Stomach (tissue), 9 donors: ENCODE data around the gene NME7. TPM values are rescaled to one million over a fixed set of nuclear protein-coding genes. Genes with fewer than 3 reads are reported as not detected.

Experiments
- DNase-seq, 2 donors: peaks; one replicate each; pipeline versions ENCODE4 v3.0.0 to v3.0.0-alpha.2; 2013 to 2019
- H3K27ac ChIP-seq, 5 donors: fragments of 200-600 bp in 4 of 5; sonication (generic) in 4 of 5; one replicate each; pipeline ENCODE4 v1.5.1; 2013 to 2019; ENCODE audit warnings: mild to moderate bottlenecking in 1 of 5, moderate library complexity in 1 of 5
- H3K27me3 ChIP-seq, 3 donors: fragments of 200-600 bp; sonication (generic); one replicate each; pipeline ENCODE4 v1.5.1; 2017 to 2019; ENCODE audit warnings: mixed run types in 1 of 3
- H3K36me3 ChIP-seq, 4 donors: fragments of 200-600 bp; sonication (generic); 1 replicate in 3 of 4; 2 replicates in 1 of 4; pipeline ENCODE4 v1.5.1; 2016 to 2019
- H3K4me1 ChIP-seq, 4 donors: fragments of 200-600 bp; sonication (generic); one replicate each; pipeline ENCODE4 v1.5.1; 2016 to 2019
- H3K4me3 ChIP-seq, 4 donors: fragments of 200-600 bp; sonication (generic) in 3 of 4; one replicate each; pipeline ENCODE4 v1.5.1; 2016 to 2019; ENCODE audit warnings: mild to moderate bottlenecking in 1 of 4
- H3K9me3 ChIP-seq, 4 donors: fragments of 200-600 bp; sonication (generic); one replicate each; pipeline ENCODE4 v1.5.1; 2016 to 2019
- EP300 ChIP-seq: sonication (generic); formaldehyde crosslinking; IDR thresholded peaks from one replicate; pipeline ENCODE4 v1.6.1; 2017; ENCODE audit warnings: antibody characterized with exemption
- POLR2A ChIP-seq, 4 donors: fragments of 450-650 bp; IDR thresholded peaks; one replicate each; pipeline ENCODE4 v1.6.1; 2016; ENCODE audit warnings: antibody characterized with exemption in 4 of 4, control low read depth in 2 of 4, mild to moderate bottlenecking in 1 of 4, moderate library complexity in 1 of 4
- POLR2AphosphoS5 ChIP-seq, 3 donors: sonication (generic); formaldehyde crosslinking; IDR thresholded peaks; one replicate each; pipeline ENCODE4 v1.6.1; 2016; ENCODE audit warnings: antibody characterized with exemption in 3 of 3
- WGBS, 5 donors: extraction: QIAGEN DNeasy Blood & Tissue Kit in 3 of 5; methylation state at CpG; one replicate each; pipeline versions ENCODE4 v1.1.5 to v1.1.7; 2013 to 2018; 5-methylcytosine and 5-hydroxymethylcytosine counted together
- intact Hi-C: fragments of 100-400 bp; cut with DNase I; formaldehyde crosslinking; loops from one replicate; pipeline ENCODE4 v1.15.1; 2023; ENCODE audit warnings: low total_unique reads
- polyA plus RNA-seq, 3 donors: library from polyadenylated mRNA; stranded (reverse); fragments of 200-250 nt; gene quantifications; one replicate each; pipeline ENCODE4 v1.2.3, GENCODE V29; 2013
- total RNA-seq, 5 donors: library from RNA; depleted of rRNA; stranded (reverse); fragments of >200 nt; gene quantifications; one replicate each; pipeline versions ENCODE4 v1.1.0 to v1.2.3, GENCODE V29; 2014 to 2016
- TF ChIP-seq, protein P1 (sequence below), 7 experiments: fragments of 450-650 bp in 4 of 7; fragments of 200-600 bp in 3 of 7; sonication (generic) in 3 of 7; IDR thresholded peaks; one replicate each; pipeline ENCODE4 v1.5.1; 2016 to 2019; ENCODE audit warnings: antibody characterized with exemption in 7 of 7, control low read depth in 2 of 7, mild to moderate bottlenecking in 1 of 7
- donor health status: healthy with polysubstance abuse.
- donor health status: Bipolar disorder and iron deficiency.
- donor health status: healthy.

Gene NME7
- total and polyA plus RNA-seq, 8 donors, result 7.6 to 44.3 (median 8.2) TPM; not detected in 1

DNA sequence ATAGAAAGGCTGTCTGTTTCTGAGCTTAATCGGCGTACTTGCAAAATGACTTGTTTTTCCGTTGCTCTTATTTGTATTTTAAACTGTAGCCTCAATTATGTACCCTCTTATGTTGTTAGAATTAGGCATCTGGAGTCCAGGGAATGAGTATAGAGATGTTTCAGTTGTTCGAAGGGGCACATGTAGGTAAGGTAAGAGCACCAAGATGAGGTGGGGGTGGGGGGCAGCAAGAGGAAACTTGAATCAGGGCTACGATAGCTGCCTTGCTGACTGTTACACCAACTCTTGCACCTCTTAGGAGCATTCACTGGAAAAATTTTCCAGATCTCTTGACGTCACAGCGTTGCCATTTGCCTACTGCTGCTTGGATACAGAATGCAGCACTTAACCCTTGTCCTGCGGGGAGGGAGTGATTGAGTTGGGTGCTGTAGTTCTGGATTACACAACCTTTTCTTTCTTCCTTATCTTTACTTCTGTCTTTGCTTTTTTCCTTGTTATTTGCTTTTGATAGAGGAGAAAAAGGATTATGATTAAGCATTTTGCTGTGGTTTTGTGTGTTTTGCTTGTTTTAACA, 257.9 kb downstream of the NME7 start:
- WGBS, 5 donors, result 21 to 28% (median 21%) methylated on average over 8 of the region's 8 CpGs
- H3K36me3 ChIP-seq, result peaks cover 25 to 34% (median 27%) of the 10 kb centered on the region in 4 donors
- H3K9me3 ChIP-seq, result no peaks in the 10 kb centered on the region
- peaks cover 35 to 73% (median 56%) of the 10 kb centered on the region in 4 donors for H3K4me1 ChIP-seq
- no peaks in the 10 kb centered on the region for H3K27me3 ChIP-seq
- intact Hi-C loops, result no loop called here
- DNase-seq, result peak; percentile 87 to 96
- peak overlapping the region; percentile 94 to 98 (median 96) for H3K27ac ChIP-seq
- TF ChIP-seq, protein P1, sequence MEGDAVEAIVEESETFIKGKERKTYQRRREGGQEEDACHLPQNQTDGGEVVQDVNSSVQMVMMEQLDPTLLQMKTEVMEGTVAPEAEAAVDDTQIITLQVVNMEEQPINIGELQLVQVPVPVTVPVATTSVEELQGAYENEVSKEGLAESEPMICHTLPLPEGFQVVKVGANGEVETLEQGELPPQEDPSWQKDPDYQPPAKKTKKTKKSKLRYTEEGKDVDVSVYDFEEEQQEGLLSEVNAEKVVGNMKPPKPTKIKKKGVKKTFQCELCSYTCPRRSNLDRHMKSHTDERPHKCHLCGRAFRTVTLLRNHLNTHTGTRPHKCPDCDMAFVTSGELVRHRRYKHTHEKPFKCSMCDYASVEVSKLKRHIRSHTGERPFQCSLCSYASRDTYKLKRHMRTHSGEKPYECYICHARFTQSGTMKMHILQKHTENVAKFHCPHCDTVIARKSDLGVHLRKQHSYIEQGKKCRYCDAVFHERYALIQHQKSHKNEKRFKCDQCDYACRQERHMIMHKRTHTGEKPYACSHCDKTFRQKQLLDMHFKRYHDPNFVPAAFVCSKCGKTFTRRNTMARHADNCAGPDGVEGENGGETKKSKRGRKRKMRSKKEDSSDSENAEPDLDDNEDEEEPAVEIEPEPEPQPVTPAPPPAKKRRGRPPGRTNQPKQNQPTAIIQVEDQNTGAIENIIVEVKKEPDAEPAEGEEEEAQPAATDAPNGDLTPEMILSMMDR (IDR thresholded peaks at IDR 0.05), result peak in 1 of 7 experiments; percentile 2
- TF ChIP-seq EP300, result no peak
- TF ChIP-seq POLR2A (IDR thresholded peaks at IDR 0.05), result peak in 2 of 4 donors; percentile 37 to 59
- peak; percentile 82 to 91 (median 89) for TF ChIP-seq POLR2AphosphoS5 (IDR thresholded peaks at IDR 0.05)
- peak overlapping the region; percentile 75 to 96 (median 79) for H3K4me3 ChIP-seq

DNA sequence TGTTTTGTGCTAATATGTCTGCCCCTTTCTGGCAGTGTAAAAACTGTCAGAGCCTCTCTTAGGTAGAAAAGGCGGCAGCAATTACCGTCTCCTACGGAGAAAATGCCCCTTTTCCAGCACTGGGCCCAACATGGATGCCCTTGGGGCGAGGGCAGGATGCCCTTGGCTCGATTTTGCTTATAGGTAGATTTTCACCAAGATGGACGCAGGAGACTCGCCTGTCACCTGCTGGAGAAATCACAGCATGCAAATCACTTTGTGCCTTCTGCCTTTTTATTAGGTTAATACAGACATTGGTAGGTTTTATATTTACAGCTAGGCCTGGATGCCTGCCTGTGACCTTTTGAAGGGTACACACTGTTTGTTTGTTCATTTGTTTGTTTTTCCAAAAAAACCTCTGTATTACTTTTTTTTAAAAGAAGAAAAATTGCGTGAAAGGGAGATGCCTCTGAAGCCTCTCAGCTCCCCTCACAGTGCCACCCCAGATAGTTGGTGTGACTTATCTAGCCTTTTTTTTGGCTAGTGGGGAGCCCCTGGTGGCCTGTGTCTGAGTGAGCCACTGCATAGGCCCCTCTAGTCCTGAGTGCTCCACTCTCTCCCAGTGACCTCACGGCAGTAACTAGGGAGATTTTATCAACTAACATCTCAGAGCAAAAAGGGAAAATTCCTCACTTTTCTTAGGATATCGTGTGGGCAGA, 258.6 kb downstream of the NME7 start:
- H3K27me3 ChIP-seq, result no peaks in the 10 kb centered on the region
- H3K4me1 ChIP-seq, result peaks cover 39 to 73% (median 55%) of the 10 kb centered on the region in 4 donors
- H3K9me3 ChIP-seq, result no peaks in the 10 kb centered on the region
- intact Hi-C loops, result no loop called here
- H3K27ac ChIP-seq, result peak overlapping the region; percentile 94 to 98 (median 96)
- H3K4me3 ChIP-seq, result peak overlapping the region; percentile 75 to 96 (median 79)
- peak; percentile 59 to 77 for DNase-seq
- TF ChIP-seq POLR2AphosphoS5 (IDR thresholded peaks at IDR 0.05) (peak in 1 of 3 donors; percentile 18), EP300 (no peak), POLR2A (IDR thresholded peaks at IDR 0.05) (no peak)
- TF ChIP-seq, protein P1 (IDR thresholded peaks at IDR 0.05), result peak in 3 of 7 experiments; percentile 3 to 38 (median 30)
- WGBS, 5 donors, result 37 to 46% (median 39%) methylated on average over 10 of the region's 10 CpGs
- peaks cover 21 to 29% (median 23%) of the 10 kb centered on the region in 4 donors for H3K36me3 ChIP-seq

DNA sequence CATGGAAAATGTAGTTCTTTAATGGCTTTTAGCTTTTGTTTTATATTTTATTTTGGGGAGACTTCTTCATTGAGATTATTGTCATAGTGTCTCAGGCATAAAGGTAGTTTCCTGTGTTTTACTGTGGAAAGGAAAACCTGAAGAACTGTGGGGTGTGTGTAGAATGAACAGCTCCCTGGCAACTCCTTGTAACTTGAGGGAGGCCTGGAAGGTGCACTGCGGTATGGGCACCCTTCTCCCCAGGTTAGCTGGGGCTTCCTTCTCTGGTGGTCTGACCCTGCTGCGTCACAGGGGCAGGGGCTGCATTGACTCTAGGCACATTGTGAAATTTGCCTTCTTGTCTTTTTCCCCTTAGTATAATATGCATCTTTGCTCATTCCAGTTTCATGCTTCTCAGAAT, 259.4 kb downstream of the NME7 start:
- intact Hi-C loops, result no loop called here

More for the DNA sequence above, 259.4 kb downstream of the NME7 start:
- Histone ChIP-seq H3K4me1 (peaks cover 38 to 71% (median 55%) of the 10 kb centered on the region in 4 donors), H3K9me3 (no peaks in the 10 kb centered on the region), H3K27me3 (no peaks in the 10 kb centered on the region), H3K36me3 (peaks cover 13 to 21% (median 17%) of the 10 kb centered on the region in 4 donors), H3K4me3 (peak overlapping the region; percentile 75 to 96 (median 79)), H3K27ac (peak overlapping the region; percentile 94 to 98 (median 96))
- no peak for TF ChIP-seq POLR2A (IDR thresholded peaks at IDR 0.05)
- TF ChIP-seq EP300, result no peak
- TF ChIP-seq, protein P1 (IDR thresholded peaks at IDR 0.05), result no peak
- no peak for TF ChIP-seq POLR2AphosphoS5 (IDR thresholded peaks at IDR 0.05)
- WGBS, 5 donors, result 32 to 55% (median 39%) methylated on average over 1 to 2 of the region's 2 CpGs
- no peak for DNase-seq
